Uterus (tissue), 4 donors: ENCODE measurements around the gene COL15A1. TPM values are rescaled to one million over a fixed set of nuclear protein-coding genes. Genes with fewer than 3 reads are reported as not detected.

Experiments
- DNase-seq, 2 donors: peaks; one replicate each; pipeline ENCODE4 v3.0.0-alpha.2; 2019 to 2020
- H3K27ac ChIP-seq, 2 donors: fragments of 200-600 bp; sonication (generic); 1 replicate in 1 of 2; 2 replicates in 1 of 2; pipeline ENCODE4 v1.5.1; 2016 to 2018
- H3K27me3 ChIP-seq, 2 donors: fragments of 200-600 bp; sonication (generic); one replicate each; pipeline ENCODE4 v1.5.1; 2018 to 2019; ENCODE audit warnings: control low read depth in 1 of 2
- H3K36me3 ChIP-seq, 2 donors: fragments of 200-600 bp; sonication (generic); one replicate each; pipeline ENCODE4 v1.5.1; 2019; ENCODE audit warnings: control low read depth in 1 of 2
- H3K4me1 ChIP-seq, 2 donors: fragments of 200-600 bp; sonication (generic); one replicate each; pipeline ENCODE4 v1.5.1; 2018 to 2019; ENCODE audit warnings: control low read depth in 1 of 2
- H3K4me3 ChIP-seq, 2 donors: fragments of 200-600 bp; sonication (generic); 1 replicate in 1 of 2; 2 replicates in 1 of 2; pipeline ENCODE4 v1.5.1; 2018 to 2019; ENCODE audit warnings: mild to moderate bottlenecking in 1 of 2
- H3K9me3 ChIP-seq, 2 donors: fragments of 200-600 bp; sonication (generic); one replicate each; pipeline ENCODE4 v1.5.1; 2019; ENCODE audit warnings: control low read depth in 1 of 2
- POLR2A ChIP-seq, 2 donors: fragments of 450-650 bp; IDR thresholded peaks; one replicate each; pipeline ENCODE4 v1.6.1; 2016; ENCODE audit warnings: antibody characterized with exemption in 2 of 2, mild to moderate bottlenecking in 1 of 2, moderate library complexity in 1 of 2
- intact Hi-C: fragments of 100-400 bp; cut with DNase I; formaldehyde crosslinking; loops from one replicate; pipeline ENCODE4 v1.15.1; 2023; ENCODE audit warnings: low total_unique reads
- total RNA-seq, 4 donors: library from RNA; depleted of rRNA in 3 of 4; stranded (reverse); fragments of >200 nt in 3 of 4; gene quantifications; one replicate each; pipeline versions ENCODE4 v1.1.0 to v1.2.4, GENCODE V29; 2014 to 2023
- TF ChIP-seq, protein P1 (sequence below), 4 experiments: fragments of 200-600 bp in 2 of 4; fragments of 450-650 bp in 2 of 4; sonication (generic) in 2 of 4; IDR thresholded peaks; one replicate each; pipeline ENCODE4 v1.5.1; 2016 to 2019; ENCODE audit warnings: antibody characterized with exemption in 4 of 4, mild to moderate bottlenecking in 2 of 4, moderate library complexity in 1 of 4
- donor health status: DM: yes; HTN: yes; CAD: no.

COL15A1 gene
- total RNA-seq, 4 donors from 2014 or later = 20.3 to 160 (median 50.4) TPM

DNA sequence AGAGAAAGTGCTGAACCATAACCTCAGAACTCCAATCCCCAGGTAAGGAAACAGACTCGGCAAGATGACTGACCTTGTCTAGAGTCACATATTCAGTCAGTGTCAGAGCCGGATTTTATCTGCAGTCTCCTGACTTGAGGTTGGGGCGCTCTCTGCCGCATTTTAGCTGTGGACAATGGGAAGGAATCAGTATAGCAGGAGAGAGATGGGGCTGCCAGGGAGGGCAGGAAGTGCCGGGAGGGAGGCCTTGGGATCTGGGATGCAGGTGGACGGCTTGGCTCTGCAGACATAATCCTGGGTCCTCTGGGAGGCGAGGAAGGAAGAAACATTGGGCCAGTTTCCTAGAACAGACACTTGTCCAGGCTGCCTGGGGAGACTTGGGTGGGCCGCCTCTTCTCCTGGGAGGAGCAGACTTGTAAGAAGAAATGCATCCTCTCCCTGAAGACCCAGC is 39.7 kb upstream of the COL15A1 start:
- H3K4me3 ChIP-seq = no peak overlapping the region
- no peaks in the 10 kb centered on the region for H3K27me3 ChIP-seq
- intact Hi-C loops = no loop called here
- no peak for TF ChIP-seq POLR2A (IDR thresholded peaks at IDR 0.05)
- TF ChIP-seq, protein P1, sequence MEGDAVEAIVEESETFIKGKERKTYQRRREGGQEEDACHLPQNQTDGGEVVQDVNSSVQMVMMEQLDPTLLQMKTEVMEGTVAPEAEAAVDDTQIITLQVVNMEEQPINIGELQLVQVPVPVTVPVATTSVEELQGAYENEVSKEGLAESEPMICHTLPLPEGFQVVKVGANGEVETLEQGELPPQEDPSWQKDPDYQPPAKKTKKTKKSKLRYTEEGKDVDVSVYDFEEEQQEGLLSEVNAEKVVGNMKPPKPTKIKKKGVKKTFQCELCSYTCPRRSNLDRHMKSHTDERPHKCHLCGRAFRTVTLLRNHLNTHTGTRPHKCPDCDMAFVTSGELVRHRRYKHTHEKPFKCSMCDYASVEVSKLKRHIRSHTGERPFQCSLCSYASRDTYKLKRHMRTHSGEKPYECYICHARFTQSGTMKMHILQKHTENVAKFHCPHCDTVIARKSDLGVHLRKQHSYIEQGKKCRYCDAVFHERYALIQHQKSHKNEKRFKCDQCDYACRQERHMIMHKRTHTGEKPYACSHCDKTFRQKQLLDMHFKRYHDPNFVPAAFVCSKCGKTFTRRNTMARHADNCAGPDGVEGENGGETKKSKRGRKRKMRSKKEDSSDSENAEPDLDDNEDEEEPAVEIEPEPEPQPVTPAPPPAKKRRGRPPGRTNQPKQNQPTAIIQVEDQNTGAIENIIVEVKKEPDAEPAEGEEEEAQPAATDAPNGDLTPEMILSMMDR (IDR thresholded peaks at IDR 0.05) = no peak
- no peak overlapping the region for H3K27ac ChIP-seq
- no peaks in the 10 kb centered on the region for H3K36me3 ChIP-seq
- H3K4me1 ChIP-seq = no peaks in the 10 kb centered on the region
- no peaks in the 10 kb centered on the region for H3K9me3 ChIP-seq
- no peak for DNase-seq

DNA sequence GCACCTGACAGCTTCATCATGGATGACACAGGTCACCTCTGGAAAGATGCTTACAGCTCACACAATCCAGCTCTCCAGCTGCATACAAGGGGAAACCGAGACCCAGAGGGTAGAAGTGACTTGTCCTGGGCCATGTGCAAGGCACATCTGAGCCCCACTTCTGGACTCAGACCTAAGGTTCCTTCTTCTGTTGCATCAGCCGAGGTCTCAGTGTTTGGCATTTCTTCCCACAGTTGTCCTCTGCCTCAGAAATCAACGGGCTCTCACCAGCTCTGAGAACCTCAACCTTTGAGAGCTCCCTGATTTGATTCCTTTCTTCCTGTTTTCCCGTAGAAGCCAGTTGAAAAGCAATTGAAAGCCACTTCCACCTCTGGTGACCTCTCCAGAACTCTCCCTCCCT is 38.7 kb upstream of the COL15A1 start:
- no peak for DNase-seq
- Histone ChIP-seq H3K27ac (no peak overlapping the region), H3K9me3 (no peaks in the 10 kb centered on the region), H3K4me1 (no peaks in the 10 kb centered on the region), H3K27me3 (no peaks in the 10 kb centered on the region), H3K4me3 (no peak overlapping the region), H3K36me3 (no peaks in the 10 kb centered on the region)
- intact Hi-C loops = no loop called here
- TF ChIP-seq, protein P1 (IDR thresholded peaks at IDR 0.05) = no peak
- TF ChIP-seq POLR2A (IDR thresholded peaks at IDR 0.05) = no peak

DNA sequence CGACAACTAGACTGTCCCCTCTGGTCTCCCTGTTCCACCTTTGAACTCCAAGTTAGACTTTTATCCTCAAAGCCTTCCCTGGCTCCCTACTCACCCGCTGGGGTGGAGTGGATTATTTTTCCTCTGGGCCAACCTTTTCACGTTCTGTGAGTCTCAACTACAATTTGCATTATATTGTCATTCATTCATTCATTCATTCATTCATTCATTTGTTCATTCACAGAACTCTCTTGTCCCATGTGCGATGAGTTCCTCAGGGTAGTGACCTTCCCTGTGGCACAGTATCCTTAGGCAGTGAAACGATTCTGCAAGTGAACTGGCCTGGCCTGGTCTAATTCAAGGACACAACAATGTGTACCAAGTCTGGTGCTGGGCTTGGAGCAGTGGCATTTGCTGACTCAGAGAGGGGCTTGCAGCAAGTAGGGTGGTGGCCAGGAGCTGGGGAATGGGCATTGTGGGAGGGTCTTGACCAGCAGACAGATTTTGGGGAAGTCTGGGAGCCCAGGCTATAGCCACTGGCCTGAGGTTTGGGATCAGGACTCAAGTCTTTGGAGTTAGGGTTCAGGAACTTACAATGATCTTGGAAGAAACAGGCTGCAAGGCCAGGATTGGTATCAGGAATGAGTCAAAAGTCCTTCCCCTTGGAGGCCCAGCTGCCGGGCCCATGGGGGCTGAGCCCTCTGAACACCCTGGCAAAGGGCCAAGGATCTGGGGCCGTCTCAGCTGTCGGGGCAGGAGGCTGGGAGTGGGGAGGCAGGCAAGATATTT is 37.2 kb upstream of the COL15A1 start:
- Histone ChIP-seq H3K36me3 (no peaks in the 10 kb centered on the region), H3K27ac (peak overlapping the region; percentile 21 to 57), H3K9me3 (no peaks in the 10 kb centered on the region), H3K4me1 (no peaks in the 10 kb centered on the region), H3K4me3 (no peak overlapping the region), H3K27me3 (no peaks in the 10 kb centered on the region)
- DNase-seq = peak in 1 of 2 donors; percentile 52
- TF ChIP-seq POLR2A (IDR thresholded peaks at IDR 0.05) = no peak
- TF ChIP-seq, protein P1 (IDR thresholded peaks at IDR 0.05) = no peak
- intact Hi-C loops = no loop called here

DNA sequence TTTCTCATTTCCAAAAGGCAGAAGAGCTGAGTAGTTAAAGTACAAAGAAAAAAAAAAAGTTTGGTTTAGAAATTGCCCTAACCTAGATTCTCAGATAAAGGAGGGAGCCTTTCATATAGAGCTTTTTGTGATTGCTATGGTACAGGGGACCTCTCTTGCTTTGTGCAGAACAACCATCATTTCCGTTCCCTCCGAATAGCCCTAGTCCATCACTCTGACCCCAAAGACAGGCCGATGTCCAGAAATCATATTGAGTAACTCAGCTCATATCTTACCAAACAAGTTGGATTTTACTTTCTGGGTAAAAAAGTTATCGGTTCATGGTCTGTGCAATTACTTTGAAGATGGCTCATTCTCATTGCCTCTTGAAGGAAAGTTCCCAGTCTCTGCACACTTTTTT is 36.7 kb upstream of the COL15A1 start:
- DNase-seq = no peak
- no peaks in the 10 kb centered on the region for H3K36me3 ChIP-seq
- intact Hi-C loops = no loop called here
- peak overlapping the region; percentile 21 to 70 for H3K27ac ChIP-seq
- no peak for TF ChIP-seq POLR2A (IDR thresholded peaks at IDR 0.05)
- TF ChIP-seq, protein P1 (IDR thresholded peaks at IDR 0.05) = no peak
- H3K27me3 ChIP-seq = no peaks in the 10 kb centered on the region
- H3K9me3 ChIP-seq = no peaks in the 10 kb centered on the region
- no peak overlapping the region for H3K4me3 ChIP-seq
- H3K4me1 ChIP-seq = no peaks in the 10 kb centered on the region

DNA sequence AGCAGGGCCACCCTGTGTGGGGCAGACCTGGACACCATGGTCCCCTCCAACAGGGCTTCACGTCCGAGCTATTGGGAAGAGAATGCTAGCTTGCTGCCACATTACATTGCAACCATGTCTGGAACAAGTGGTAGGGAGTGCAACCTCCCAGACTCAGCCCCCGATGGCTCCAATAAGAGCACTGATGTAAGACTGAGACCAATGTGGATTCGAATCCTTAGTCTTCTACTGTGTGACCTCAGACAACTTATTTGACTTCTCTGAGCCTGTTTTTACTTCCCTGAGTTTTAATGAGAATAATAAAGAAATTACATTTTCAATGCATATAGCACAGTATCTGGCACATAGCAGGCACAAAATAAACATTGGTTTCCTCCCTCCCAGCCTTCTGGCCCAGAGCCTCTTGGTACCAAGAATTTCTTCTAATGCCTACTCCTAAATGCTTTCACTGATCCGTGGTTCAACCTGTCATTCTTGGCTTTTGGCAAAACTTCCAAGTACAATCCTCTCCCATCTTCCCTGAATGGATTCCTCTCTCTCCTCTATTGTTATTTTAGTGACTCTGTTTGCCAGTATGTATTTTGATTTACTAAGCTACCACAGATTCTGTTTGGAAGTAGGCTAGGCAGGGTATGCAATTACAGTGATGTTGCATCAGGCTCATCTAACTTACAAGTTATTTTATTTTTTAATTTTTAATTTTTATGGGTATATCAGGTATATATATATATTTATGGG is 34.6 kb upstream of the COL15A1 start:
- no peak for TF ChIP-seq POLR2A (IDR thresholded peaks at IDR 0.05)
- TF ChIP-seq, protein P1 (IDR thresholded peaks at IDR 0.05) = no peak
- DNase-seq = no peak
- Histone ChIP-seq H3K36me3 (no peaks in the 10 kb centered on the region), H3K4me1 (no peaks in the 10 kb centered on the region), H3K27ac (peak overlapping the region; percentile 8 to 70), H3K27me3 (no peaks in the 10 kb centered on the region), H3K4me3 (no peak overlapping the region), H3K9me3 (no peaks in the 10 kb centered on the region)
- intact Hi-C loops = no loop called here
